Left ventricle myocardium inferior (tissue), 1 donor: ENCODE results near the gene IGFALS. TPM values are rescaled to one million over a fixed set of nuclear protein-coding genes. Genes with fewer than 3 reads are reported as not detected.

Source experiments
- DNase-seq: peaks from one replicate; pipeline ENCODE4 v3.0.0-alpha.2; 2020
- H3K27ac ChIP-seq: fragments of 200-600 bp; replicated peaks from 2 replicates; pipeline ENCODE4 v1.8.0; 2021
- H3K27me3 ChIP-seq: fragments of 200-600 bp; 2 replicates; pipeline ENCODE4 v1.8.0; 2021; ENCODE audit warnings: low read depth
- H3K36me3 ChIP-seq: fragments of 200-600 bp; 2 replicates; pipeline ENCODE4 v1.8.0; 2021
- H3K4me1 ChIP-seq: fragments of 200-600 bp; 2 replicates; pipeline ENCODE4 v1.8.0; 2021
- H3K4me3 ChIP-seq: fragments of 200-600 bp; 2 replicates; pipeline ENCODE4 v1.8.0; 2021; ENCODE audit warnings: mild to moderate bottlenecking, moderate library complexity
- H3K9me3 ChIP-seq: fragments of 200-600 bp; replicated peaks from 2 replicates; pipeline ENCODE4 v1.8.0; 2021
- CTCF ChIP-seq: fragments of 200-600 bp; IDR thresholded peaks from 2 replicates; pipeline ENCODE4 v1.8.0; 2021; ENCODE audit warnings: antibody characterized with exemption, mild to moderate bottlenecking, borderline replicate concordance
- intact Hi-C: fragments of 100-400 bp; cut with micrococcal nuclease; formaldehyde crosslinking; loops from one replicate; pipeline ENCODE4 v1.11.0; 2022
- long read RNA-seq: library from polyadenylated mRNA; unstranded; transcript quantifications from one replicate; pipeline ENCODE4 v2.0.0, GENCODE V29; 2021
- total RNA-seq: library from RNA; stranded (reverse); fragmentation: NEBNext Ultra II Directional; extraction: Animal tissue kit (Norgen Biotek cat#: 25700); gene quantifications from one replicate; pipeline ENCODE4 v1.2.1, GENCODE V29; 2021
- donor health status: DM: no; HTN: yes; CAD: no; lungs with severe emphysema.

IGFALS gene
- total RNA-seq = not detected
- long read RNA-seq = 0 reads

- Histone ChIP-seq H3K4me1 (no peaks in the 10 kb centered on the region), H3K27ac (no peak within 1 kb of the TSS), H3K4me3 (no peak within 1 kb of the TSS), H3K9me3 (peaks cover 8% of the 10 kb centered on the region), H3K36me3 (peaks cover 19% of the 10 kb centered on the region), H3K27me3 (no peaks in the 10 kb centered on the region)
- TF ChIP-seq CTCF = no peak
- DNase-seq = no peak
- intact Hi-C loops = no loop called here
These were observed at the start of gene IGFALS for GRCh38 chr16:1793578-1794220. TSS of gene IGFALS (minus strand) at chr16:1793705. CDS start at chr16:1793652, 53 bp downstream.

- DNase-seq = no peak
- H3K4me3 ChIP-seq = no peak overlapping the region
- H3K4me1 ChIP-seq = no peaks in the 10 kb centered on the region
- no peaks in the 10 kb centered on the region for H3K36me3 ChIP-seq
- H3K9me3 ChIP-seq = no peaks in the 10 kb centered on the region
- H3K27me3 ChIP-seq = no peaks in the 10 kb centered on the region
- no peak overlapping the region for H3K27ac ChIP-seq
- intact Hi-C loops = no loop called here
- TF ChIP-seq CTCF = no peak
These were observed 46.0 kb upstream of the IGFALS start for GRCh38 chr16:1839554-1839953.

GRCh38 chr16:1834096-1834495, 40.6 kb upstream of the IGFALS start:
- no peaks in the 10 kb centered on the region for H3K9me3 ChIP-seq
- H3K4me3 ChIP-seq = no peak overlapping the region
- H3K27ac ChIP-seq = no peak overlapping the region
- H3K36me3 ChIP-seq = peaks cover 13% of the 10 kb centered on the region
- no peak for TF ChIP-seq CTCF
- no peak for DNase-seq
- intact Hi-C loops = no loop called here
- no peaks in the 10 kb centered on the region for H3K27me3 ChIP-seq
- peaks cover 16% of the 10 kb centered on the region for H3K4me1 ChIP-seq

- no peak overlapping the region for H3K4me3 ChIP-seq
- intact Hi-C loops = no loop called here
- no peak for DNase-seq
- TF ChIP-seq CTCF = no peak
- H3K27ac ChIP-seq = no peak overlapping the region
- H3K27me3 ChIP-seq = no peaks in the 10 kb centered on the region
- H3K36me3 ChIP-seq = peaks cover 13% of the 10 kb centered on the region
- H3K4me1 ChIP-seq = peaks cover 27% of the 10 kb centered on the region
- H3K9me3 ChIP-seq = no peaks in the 10 kb centered on the region
These were observed 39.4 kb upstream of the IGFALS start for GRCh38 chr16:1832838-1833454.

GRCh38 chr16:1831186-1832075, 37.9 kb upstream of the IGFALS start:
- no peak overlapping the region for H3K4me3 ChIP-seq

More at GRCh38 chr16:1831186-1832075, 37.9 kb upstream of the IGFALS start:
- Histone ChIP-seq H3K4me1 (peaks cover 40% of the 10 kb centered on the region), H3K36me3 (peaks cover 13% of the 10 kb centered on the region), H3K27me3 (no peaks in the 10 kb centered on the region), H3K27ac (no peak overlapping the region), H3K9me3 (no peaks in the 10 kb centered on the region)
- intact Hi-C loops = no loop called here
- no peak for DNase-seq
- TF ChIP-seq CTCF = no peak
